Measurements from ENCODE around the gene SPATA13.

SPATA13 gene

GRCh38 chr13:24237356-24237755 is 76.8 kb downstream of the SPATA13 start:
- no peaks in the 10 kb centered on the region for H4K20me1 ChIP-seq (ENCODE audit: low read depth, low read length)
- H3K79me2 ChIP-seq (ENCODE audit: insufficient read depth, low read length): no peaks in the 10 kb centered on the region
- TF ChIP-seq CTCF (IDR thresholded peaks at IDR 0.05; ENCODE audit: insufficient read depth, low read length, poor library complexity, severe bottlenecking): no peak
- no peak for TF ChIP-seq EZH2phosphoT487 (conservative IDR thresholded peaks at IDR 0.05; ENCODE audit: low read length)
- no peak overlapping the region for H3K4me2 ChIP-seq (ENCODE audit: low read depth, low read length, poor library complexity, severe bottlenecking)
- no peaks in the 10 kb centered on the region for H3K36me3 ChIP-seq (ENCODE audit: low read length)
- H3K9me2 ChIP-seq (replicated peaks; ENCODE audit: insufficient read depth, low read length): no peaks in the 10 kb centered on the region
- H2AFZ ChIP-seq (ENCODE audit: low read depth, low read length, severe bottlenecking): no peak overlapping the region
- no peak overlapping the region for H3K9ac ChIP-seq (ENCODE audit: low read length)
- no peak overlapping the region for H3K27ac ChIP-seq (ENCODE audit: low read depth, low read length)
- H3F3A ChIP-seq (ENCODE audit: insufficient read depth): no peaks in the 10 kb centered on the region
- no peaks in the 10 kb centered on the region for H3K27me3 ChIP-seq (ENCODE audit: low read length)
- no peak overlapping the region for H3K4me3 ChIP-seq (ENCODE audit: insufficient read depth, low read length, poor library complexity, severe bottlenecking)
- no peaks in the 10 kb centered on the region for H3K9me3 ChIP-seq (ENCODE audit: insufficient read depth, low read length)

DNA sequence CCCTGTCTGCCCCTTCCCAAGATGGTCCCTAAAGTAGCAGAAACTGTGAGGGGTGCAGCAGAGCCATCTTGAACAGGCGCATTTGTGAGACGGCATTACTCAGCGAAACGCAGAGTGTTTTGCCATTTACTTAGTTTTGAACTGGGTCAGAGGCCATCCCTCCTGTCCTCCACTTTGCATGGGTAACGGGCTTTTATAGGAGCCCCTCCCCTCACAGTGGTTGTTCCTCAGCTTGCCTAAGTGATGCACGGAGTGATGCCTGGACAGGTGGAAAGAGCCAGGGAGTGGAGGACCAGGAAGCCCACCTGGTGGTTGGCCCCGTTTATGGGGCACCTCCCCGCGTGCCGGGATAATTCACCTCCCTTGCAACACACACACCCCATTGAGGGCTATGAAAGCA is 80.8 kb downstream of the SPATA13 start:
- Histone ChIP-seq H2AFZ (ENCODE audit: low read depth, low read length, severe bottlenecking) (no peak overlapping the region), H3F3A (ENCODE audit: insufficient read depth) (no peaks in the 10 kb centered on the region), H3K9me2 (replicated peaks; ENCODE audit: insufficient read depth, low read length) (no peaks in the 10 kb centered on the region), H3K9me3 (ENCODE audit: insufficient read depth, low read length) (no peaks in the 10 kb centered on the region), H3K27me3 (ENCODE audit: low read length) (no peaks in the 10 kb centered on the region), H3K4me3 (ENCODE audit: insufficient read depth, low read length, poor library complexity, severe bottlenecking) (no peak overlapping the region), H3K27ac (ENCODE audit: low read depth, low read length) (no peak overlapping the region), H3K9ac (ENCODE audit: low read length) (no peak overlapping the region), H3K79me2 (ENCODE audit: insufficient read depth, low read length) (no peaks in the 10 kb centered on the region), H3K36me3 (ENCODE audit: low read length) (no peaks in the 10 kb centered on the region), H3K4me2 (ENCODE audit: low read depth, low read length, poor library complexity, severe bottlenecking) (no peak overlapping the region), H4K20me1 (ENCODE audit: low read depth, low read length) (no peaks in the 10 kb centered on the region)
- TF ChIP-seq CTCF (IDR thresholded peaks at IDR 0.05; ENCODE audit: insufficient read depth, low read length, poor library complexity, severe bottlenecking): no peak
- no peak for TF ChIP-seq EZH2phosphoT487 (conservative IDR thresholded peaks at IDR 0.05; ENCODE audit: low read length)

GRCh38 chr13:24242100-24242499 is 81.6 kb downstream of the SPATA13 start:
- Histone ChIP-seq H4K20me1 (ENCODE audit: low read depth, low read length) (no peaks in the 10 kb centered on the region), H3K27ac (ENCODE audit: low read depth, low read length) (no peak overlapping the region), H3K36me3 (ENCODE audit: low read length) (no peaks in the 10 kb centered on the region), H3K79me2 (ENCODE audit: insufficient read depth, low read length) (no peaks in the 10 kb centered on the region), H3K9me2 (replicated peaks; ENCODE audit: insufficient read depth, low read length) (no peaks in the 10 kb centered on the region), H3K4me3 (ENCODE audit: insufficient read depth, low read length, poor library complexity, severe bottlenecking) (no peak overlapping the region), H3K4me2 (ENCODE audit: low read depth, low read length, poor library complexity, severe bottlenecking) (no peak overlapping the region), H3F3A (ENCODE audit: insufficient read depth) (no peaks in the 10 kb centered on the region), H2AFZ (ENCODE audit: low read depth, low read length, severe bottlenecking) (no peak overlapping the region), H3K9me3 (ENCODE audit: insufficient read depth, low read length) (no peaks in the 10 kb centered on the region), H3K27me3 (ENCODE audit: low read length) (no peaks in the 10 kb centered on the region), H3K9ac (ENCODE audit: low read length) (no peak overlapping the region)
- no peak for TF ChIP-seq EZH2phosphoT487 (conservative IDR thresholded peaks at IDR 0.05; ENCODE audit: low read length)
- no peak for TF ChIP-seq CTCF (IDR thresholded peaks at IDR 0.05; ENCODE audit: insufficient read depth, low read length, poor library complexity, severe bottlenecking)
